Stimulated activated CD8-positive, alpha-beta memory T cell treated with anti-CD3 and anti-CD28 coated beads, Interleukin-7, amount 100 ng/mL, for 1 hour (primary cell): Measurements from ENCODE around the gene ZNF287.
"Not testable (repeated sequence)": the region's sequence is repeated elsewhere in the genome, so short reads cannot be mapped to it uniquely, and the experiment has no call there.

ENCODE experiments used
- DNase-seq, 2 donors: peaks; one replicate each; pipeline ENCODE4 v3.0.0-alpha.2; 2020; ENCODE audit warnings: low read depth in 2 of 2

ZNF287 gene

DNA sequence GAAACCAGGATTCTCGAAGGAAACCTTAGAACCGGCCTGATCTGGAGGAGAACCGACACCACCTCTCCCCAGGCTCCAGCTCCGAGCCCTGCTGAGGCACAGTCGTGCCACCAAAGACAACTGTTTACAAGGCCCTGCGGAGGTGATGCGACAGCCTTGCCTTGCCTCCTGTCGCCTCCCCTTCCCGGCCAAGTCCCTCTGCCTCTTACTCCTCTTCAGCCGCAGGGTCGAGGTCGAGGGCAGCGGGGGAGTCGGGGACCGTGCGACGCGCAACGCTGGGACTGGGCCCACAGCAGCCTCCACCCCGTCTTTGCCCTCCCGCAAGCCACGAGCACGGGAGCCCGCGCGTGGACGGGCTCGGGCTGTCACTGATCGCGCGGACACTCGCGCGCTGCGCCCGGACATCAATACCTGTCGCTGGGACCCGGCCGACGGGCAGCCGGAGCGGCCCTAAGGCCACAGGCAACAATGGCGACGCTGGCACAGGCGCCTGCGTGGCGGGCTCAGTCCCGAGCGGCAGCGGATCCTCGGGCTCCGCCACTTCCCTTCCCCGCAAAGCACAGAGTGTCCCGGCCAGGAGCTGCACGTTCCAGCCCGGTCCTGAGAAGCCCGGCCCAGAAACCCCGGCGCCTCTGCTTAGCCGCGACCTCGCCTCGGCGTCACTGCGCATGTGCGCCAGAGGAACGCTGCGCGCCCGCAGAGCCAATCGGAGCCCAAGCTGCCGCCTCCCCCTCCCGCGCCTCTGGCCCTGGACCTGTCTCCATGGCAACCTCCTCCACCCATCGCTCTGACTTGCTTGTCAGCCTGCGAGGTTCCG lies at the start of gene ZNF287:
TSS of gene ZNF287 (minus strand) at position 664 of the 817 bp plus-strand sequence. CDS start 1,473 bp downstream, outside the sequence.
- DNase-seq = peak; percentile 76 to 81

DNA sequence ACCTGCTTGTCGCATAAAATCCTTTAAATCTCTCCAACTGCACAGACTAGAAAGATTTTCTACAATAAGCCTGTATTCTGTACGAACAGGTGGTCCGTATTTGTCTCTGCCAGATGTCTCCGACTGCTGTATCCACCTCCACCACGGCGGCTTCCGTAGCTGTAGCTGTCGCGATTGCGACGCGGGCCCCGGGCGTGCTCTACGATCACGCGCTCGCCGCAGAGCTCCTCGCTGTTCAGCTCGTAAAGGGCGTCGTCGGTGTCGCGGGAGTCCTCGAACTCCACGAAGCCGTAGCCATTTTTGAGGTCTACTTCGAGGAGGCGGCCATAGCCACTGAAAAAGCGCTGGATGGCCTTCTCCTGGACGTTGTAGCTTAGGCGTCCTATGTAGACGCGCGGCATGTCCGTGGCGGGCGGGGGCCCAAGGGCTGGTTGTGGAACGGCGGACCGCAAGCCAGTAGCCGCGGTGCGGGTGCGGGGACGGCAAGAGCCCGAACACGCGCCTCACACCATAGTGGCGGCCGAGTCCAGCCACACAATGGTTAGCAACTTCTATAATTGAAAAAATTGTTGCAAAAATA lies 48.6 kb upstream of the ZNF287 start:
- DNase-seq = no peak

DNA sequence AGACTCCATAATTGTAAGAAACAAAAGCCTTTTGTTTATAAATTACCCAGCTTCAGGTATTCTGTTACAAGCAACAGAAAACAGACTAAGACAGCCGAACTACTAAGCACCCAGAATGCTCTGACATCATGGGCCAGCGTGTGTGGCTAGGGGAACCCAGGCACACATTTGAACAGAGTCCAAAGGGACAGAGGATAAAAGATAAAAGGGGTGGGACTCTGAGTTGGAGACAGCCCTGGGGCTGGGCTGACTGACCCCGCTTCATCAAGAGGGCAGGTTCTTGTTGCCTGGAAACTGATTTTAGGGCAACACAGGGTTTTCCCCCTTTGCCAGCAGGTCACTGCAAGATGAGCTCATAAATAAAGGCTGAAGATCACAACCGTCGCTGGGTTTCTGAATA lies 30.5 kb upstream of the ZNF287 start:
- DNase-seq = no peak

DNA sequence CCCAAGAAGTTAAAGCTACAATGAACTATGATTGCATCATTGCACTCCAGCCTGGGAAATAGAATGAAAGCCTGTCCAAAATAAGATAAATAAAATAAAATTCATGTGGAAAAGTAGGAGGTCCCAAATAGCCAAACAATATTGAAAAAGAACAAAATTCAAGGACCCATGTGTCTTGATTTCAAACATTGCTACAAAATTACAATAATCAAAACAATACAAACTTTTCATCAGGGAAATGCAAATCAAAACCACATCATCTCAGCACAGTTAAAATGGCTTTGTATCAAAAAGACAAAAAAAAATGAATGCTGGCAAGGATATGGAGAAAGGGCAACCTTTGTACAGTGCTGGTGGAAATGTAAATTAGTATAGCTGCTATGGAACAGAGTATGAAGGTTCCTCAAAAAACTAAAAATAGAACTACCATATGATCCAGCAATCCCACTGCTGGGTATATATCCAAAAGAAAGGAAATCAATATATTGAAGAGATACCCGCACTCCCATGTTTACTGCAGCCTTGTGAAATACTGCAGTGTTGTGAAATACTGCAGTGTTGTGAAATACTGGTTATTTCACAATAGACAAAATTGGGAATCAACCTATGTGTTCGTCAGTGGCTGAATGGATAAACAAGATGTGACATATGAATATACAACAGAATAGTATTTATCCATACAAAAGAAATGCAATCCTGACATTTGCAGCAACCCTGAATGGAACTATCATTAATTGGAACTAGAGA lies 24.5 kb upstream of the ZNF287 start:
- DNase-seq = no peak

DNA sequence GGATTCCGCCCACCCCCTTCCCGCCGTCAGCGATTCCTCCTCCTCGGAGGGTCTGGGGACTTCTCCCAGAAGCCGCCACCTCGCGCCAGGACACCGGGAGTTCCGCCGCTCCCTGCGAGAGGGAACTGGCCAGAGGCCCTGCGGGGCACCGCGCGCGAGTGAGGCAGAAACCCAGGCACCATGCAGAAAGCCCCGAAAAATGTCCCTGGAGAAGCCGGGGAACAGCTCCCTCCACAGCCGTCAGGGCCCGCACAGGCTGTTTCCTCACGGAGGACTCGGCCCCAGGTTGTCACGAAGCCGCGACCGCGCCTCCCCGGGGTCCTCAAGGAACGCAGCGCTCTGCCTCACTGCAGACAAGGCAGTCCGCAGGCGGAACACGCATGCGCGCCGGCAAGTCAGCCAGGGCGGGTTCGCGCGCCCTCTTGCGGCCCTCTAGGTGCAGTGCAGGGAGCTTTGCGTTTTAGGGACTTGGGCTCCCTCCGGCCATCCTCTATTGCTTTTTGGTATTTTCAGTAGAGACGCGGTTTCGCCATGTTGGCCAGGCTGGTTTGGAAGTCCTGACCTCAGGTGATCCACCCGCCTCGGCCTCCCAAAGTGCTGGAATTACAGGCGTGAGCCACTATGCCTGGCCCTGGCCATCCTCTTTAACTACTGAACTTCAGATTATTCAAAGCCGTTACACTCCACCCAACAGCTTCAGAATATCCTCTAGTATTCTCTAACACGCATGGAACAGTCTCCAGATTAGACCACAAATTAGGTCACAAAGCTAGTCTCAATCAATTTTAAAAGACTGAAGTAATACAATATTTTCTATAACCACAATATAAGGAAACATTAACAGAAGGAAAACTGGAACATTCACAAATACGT lies 20.3 kb upstream of the ZNF287 start:
- DNase-seq = peak; percentile 85 to 87

DNA sequence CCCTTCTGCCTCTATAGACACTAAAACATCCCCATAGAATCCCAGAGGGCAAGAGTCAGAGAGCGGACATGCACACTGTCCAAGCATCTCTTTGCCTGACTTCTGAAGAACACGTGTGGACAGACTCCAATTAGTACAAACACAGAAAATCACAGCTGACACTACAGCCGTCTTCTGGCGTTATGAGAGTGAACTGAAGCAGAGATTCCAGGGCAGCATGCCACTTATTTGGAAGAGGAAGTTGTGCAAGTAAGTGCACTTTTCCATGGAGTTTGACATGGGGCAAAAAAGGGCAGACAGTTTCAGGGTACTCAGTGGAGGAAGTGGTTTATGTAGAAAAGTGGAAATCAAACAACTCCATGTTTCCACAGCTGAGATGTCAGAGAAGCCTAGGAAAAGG lies 16.8 kb upstream of the ZNF287 start:
- DNase-seq = no peak

DNA sequence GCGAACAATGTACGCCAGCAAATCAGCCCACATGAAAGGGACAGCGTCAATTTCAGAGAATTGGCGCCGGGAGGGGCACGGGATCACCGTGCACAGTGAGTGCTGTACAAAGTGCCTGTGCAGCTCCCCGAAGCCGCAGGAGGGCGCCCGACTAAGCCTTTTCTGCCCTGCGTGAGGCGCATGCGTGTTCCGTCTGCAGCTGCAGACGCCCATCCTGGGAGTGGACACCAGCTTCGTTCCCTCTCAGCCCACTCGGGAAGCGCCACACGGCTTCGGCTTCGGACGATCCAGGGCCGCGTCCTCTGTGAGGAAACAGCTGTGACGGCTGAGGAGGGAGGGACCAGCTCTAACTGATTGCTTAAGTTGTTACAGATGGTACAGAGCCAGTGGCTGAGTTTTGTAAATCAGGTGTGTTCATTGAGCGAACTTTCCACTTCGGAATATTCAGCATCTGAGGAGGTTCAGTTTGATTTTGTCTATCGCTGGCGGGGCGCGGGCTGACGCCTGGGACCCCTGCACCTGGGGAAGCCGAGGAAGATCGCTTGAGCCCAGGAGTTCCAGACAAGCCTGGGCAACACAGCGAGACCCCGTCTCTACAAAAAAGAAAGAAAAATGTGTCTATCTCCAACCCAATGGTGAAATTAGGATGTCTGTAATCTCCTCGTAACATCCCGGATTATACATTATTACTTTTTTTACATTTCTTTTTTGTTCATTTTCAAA lies 15.4 kb upstream of the ZNF287 start:
- peak; percentile 80 to 89 for DNase-seq

DNA sequence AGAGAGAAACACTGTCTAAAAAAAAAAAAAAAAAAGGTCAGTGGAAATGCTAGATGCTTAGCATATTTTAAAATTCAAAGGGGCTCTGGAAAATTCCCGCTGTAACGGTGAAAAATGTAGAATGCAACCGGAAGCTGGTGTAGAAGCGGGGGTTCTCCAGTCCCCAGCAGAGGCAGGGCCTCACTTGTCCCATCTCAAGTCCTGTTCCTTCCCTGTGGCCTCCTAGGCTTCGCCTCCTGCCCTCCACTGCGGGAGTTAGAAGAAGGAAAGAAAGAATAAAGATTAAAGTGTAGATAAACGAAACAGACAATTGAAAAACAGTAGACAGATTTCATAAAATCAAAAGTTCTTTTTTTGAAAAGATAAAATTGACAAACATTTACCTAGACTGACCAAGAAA lies 14.8 kb upstream of the ZNF287 start:
- DNase-seq = no peak

DNA sequence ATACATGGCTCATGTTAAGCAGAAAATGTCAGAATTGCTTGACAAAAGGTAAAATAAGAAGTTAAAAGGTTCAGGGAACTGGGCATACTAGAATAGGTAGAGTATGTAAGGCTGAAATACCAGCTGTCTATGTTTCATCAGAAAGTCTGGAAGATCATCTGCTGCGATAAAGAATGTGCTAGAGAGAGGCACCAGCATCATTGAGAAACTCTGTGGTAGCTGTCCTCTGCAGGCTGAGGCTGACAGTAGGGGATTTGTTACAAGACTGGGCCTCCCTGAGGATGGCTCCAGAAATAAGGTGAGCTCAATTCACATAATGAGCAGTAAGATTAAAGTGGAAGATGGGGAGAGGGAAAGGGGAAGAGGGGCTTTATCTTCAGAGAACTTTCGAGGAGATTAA lies 4.5 kb upstream of the ZNF287 start:
- DNase-seq = no peak

DNA sequence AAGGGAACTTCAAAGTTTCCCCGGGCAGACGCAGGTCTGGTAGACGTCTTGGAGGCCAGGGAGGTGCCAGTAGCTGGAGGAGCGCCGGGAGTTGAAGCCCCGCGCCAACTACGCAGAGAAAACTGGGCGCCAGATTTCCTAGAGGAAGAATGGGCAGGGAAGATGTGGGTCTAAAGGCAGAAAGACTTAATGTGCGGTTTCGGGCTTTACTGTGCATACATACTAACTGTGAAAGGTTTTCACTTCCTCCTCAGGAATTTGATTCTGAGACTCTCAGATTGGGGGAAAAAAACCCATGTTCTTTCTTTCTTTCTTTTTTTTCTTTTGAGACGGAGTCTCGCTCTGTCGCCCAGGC lies 331 bp upstream of the ZNF287 start:
- no peak for DNase-seq

DNA sequence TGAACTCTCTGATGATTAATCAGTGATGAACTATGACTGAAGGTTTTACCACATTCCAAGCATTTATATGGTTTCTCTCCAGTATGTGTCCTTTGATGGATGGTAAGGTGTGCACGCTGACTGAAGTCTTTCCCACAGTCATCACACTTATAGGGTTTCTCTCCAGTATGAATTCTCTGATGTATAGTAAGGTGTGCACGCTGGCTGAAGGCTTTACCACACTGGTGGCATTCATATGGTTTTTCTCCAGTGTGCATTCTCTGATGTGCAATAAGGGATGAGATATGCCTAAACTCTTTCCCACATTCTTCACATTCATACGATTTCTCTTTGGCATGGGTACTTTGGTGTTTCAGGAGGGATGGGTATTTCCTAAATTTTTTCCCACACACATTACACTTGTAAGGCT lies 16.4 kb downstream of the ZNF287 start:
- no peak for DNase-seq

DNA sequence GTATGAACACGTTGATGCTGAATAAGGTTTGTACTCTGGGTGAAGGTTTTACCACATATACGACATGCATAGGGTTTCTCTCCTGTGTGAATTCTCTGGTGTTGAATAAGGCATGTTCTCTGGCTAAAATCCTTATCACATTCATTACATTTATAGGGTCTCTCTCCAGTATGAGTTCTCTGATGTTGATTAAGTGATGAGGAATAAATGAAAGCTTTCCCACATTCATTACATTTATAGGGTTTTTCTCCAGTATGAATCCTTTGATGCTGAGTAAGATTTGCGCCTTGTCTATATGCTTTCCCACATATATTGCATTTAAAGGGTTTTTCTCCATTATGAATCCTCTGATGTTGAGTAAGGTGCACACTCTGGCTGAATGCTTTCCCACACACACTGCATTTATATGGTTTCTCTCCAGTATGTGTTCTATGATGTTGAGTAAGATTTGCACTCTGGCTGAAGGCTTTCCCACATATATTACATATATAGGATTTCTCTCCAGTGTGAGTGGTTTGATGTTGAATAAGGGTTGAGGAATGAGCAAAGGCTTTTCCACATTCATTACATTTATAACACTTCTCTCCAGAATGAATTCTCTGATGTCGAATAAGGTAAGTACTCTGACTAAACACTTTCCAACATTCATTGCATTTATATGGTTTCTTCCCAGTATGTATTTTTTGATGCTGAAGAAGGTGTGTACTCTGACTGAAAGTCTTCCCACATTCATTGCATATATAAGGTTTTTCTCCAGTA lies 16.9 kb downstream of the ZNF287 start:
- DNase-seq = no peak

DNA sequence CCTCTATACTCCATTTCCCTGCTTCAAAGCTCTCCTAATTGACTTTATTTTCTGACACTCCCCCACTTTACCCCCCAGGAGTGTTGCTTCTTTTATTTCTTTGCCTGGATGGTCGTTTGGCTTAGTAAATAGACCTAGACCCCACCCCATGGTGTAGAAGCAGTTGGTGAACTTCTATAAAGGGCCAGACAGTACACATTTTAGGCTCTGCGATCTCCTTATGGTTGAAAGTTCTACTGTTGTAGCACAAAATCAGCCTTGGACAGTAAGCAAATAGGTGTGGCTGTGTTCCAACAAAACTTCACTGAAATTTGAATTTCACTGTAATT lies 31.9 kb downstream of the ZNF287 start:
- DNase-seq = no peak

DNA sequence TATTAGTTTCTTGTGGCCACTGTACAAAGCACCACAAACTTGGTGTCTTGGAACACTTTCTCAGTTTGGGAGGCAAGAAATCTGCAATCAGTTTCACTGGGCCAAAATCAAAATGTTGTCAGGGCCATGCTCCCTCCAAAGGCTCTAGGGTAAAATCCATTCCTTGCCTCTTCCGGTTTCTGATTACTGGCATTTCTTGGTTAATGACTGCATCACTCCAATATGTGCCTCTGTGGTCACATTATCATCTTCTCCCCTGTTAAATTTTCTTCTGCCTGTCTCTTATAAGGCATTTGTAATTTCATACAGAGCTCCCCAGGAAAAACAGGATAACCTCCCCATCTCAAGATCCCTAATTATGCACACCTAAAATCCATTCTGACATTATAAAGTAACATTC lies 34.8 kb downstream of the ZNF287 start:
- DNase-seq = no peak

DNA sequence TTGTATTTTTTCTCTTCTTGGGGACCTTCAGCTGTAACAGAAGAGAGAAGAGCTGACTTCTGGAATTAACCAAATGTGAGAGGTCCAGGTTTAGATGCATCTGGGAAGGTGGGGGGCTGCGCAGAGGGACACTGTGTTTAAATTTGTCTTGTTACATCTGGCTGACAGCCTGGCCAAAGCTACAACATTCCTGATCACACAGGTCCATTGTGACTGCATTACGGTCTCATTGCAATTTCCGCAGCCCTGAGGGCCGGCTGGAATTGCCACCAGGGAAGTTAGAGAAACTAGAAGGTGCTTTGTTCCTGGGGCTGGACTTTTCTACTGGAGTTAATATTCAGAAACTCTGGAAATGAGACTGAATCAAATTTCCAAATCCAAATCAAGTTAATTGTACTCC lies 39.1 kb downstream of the ZNF287 start:
- DNase-seq = no peak

DNA sequence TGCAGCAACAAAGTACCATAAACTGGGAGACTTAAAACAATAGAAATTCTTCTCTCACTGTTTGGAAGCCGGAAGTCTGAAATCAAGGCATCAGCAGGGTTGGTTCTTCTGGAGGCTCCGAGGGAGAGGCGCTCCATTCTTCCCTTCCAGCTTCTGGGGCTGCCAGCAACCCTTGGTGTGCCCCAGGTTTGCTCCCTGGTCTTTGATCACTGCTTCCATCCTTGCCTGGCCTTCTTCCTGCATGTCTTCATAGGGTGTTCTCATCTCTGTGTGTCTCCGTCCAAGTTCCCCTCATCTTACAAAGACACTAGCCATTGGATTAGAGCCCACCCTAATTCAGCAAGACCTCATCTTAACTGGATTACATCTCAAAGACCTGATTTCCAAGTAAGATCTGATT lies 41.7 kb downstream of the ZNF287 start:
- no peak for DNase-seq

DNA sequence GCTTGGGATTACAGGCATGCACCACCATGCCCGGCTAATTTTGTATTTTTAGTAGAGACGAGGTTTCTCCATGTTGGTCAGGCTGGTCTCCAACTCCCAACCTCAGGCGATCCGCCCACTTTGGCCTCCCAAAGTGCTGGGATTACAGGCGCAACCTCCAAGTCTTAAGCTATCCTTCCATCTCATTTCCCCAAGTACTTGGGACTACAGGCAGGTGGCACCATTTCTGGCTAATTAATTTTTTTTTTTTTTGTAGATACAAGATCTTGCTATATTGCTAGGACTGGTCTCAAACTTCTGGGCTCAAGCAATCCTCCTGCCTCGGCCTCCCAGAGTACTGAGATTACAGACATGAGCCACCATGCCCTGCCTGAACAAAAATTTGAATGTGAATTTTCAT lies 43.4 kb downstream of the ZNF287 start:
- DNase-seq = not testable (repeated sequence)

DNA sequence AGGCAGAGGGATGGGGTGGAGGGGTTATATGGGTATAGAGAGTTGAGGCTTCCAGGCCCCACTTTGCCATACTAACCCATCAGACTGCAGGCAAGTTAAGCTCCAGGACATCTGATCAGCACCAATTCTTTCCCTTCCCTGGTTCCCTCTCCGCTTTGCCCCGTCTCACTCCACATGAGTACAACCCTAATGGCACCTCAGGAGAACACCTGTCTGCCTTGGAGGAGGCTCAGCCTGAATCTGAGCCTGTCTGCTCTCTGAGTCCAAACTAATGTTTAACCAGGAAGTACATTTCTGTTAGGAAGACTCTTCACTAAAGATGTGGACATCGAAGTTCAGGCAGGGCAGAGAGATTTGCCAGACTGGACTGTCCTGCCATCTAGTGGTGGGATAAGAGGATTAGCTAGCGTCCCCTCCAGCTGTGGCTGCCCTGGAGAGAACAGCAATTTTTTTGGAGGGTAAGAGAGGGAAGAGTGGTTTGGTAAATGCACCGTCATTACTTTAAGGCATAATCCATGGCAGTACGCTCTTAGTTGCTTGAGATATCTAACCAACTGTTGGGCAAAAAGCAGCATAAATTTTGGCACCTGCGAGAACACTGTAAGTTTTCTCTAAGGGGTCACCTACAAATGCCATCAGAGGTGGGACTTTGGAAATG lies 47.8 kb downstream of the ZNF287 start:
- peak in 1 of 2 donors; percentile 30 for DNase-seq

DNA sequence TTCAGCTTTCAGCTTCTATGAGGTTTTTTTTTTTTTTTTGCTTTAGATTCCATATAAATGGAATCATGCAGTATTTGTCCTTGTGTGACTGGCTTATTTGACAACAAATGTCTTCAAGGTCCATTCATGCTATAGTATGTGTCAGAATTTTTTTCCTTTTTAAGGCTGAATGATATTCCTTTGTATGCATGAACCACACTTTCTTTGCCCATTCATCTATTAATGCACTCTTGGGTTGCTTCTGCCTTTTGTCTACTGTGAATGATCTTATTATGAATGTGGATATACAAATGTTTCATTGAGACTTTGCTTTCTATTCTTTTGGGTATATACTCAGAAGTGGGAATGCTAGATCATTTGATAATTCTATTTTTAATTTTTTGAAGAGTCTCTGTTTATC lies 50.0 kb downstream of the ZNF287 start:
- DNase-seq = no peak

DNA sequence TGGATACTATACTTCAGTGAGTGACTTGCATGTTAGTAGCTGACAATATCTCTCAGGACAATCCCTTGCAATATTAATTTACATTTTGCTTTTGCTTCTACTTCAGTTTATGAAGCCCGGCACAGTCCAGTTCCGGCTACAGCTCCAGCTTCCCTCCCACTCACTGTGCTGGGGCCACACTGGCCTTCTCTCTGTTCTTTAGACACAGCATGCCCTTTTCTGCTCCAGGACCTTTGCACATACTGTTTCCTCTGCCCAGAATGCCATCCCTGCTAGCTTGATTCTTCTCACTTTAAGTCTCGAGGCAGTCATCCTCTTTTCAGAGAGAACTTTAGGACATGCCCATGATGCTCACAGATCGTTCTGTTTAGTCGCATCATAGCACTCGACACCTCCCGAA lies 51.5 kb downstream of the ZNF287 start:
- no peak for DNase-seq
